ENCODE results near the gene UGT1A8.
"Not testable (repeated sequence)": the region's sequence is repeated elsewhere in the genome, so short reads cannot be mapped to it uniquely, and the experiment has no call there.

UGT1A8 gene

GRCh38 chr2:233643128-233643527 lies 25.7 kb downstream of the UGT1A8 start:
- CTCF ChIA-PET: no interaction called here
- peak; percentile 13 for TF ChIP-seq CTCF (IDR thresholded peaks at IDR 0.05; ENCODE audit: control extremely low read depth, extremely low read depth, low read depth, missing control alignments)
- POLR2A ChIA-PET: no interaction called here
- DNase-seq (ENCODE audit: extremely low spot score): no peak

- DNase-seq (ENCODE audit: extremely low spot score); CTCF ChIA-PET; POLR2A ChIA-PET: not testable (repeated sequence)
Measured at GRCh38 chr2:233646033-233646432, 28.6 kb downstream of the UGT1A8 start.

GRCh38 chr2:233650981-233651380 lies 33.5 kb downstream of the UGT1A8 start:
- ChIA-PET CTCF (no interaction called here), POLR2A (no interaction called here)
- no peak for TF ChIP-seq CTCF (IDR thresholded peaks at IDR 0.05; ENCODE audit: control extremely low read depth, extremely low read depth, low read depth, missing control alignments)
- DNase-seq (ENCODE audit: extremely low spot score): no peak

- no peak for TF ChIP-seq CTCF (IDR thresholded peaks at IDR 0.05; ENCODE audit: control extremely low read depth, extremely low read depth, low read depth, missing control alignments)
- POLR2A ChIA-PET: no interaction called here
- CTCF ChIA-PET: no interaction called here
- DNase-seq (ENCODE audit: extremely low spot score): no peak
Measured at GRCh38 chr2:233651430-233651829, 34.0 kb downstream of the UGT1A8 start.

GRCh38 chr2:233654501-233654900 lies 37.1 kb downstream of the UGT1A8 start:
- POLR2A ChIA-PET: no interaction called here
- no peak for TF ChIP-seq CTCF (IDR thresholded peaks at IDR 0.05; ENCODE audit: control extremely low read depth, extremely low read depth, low read depth, missing control alignments)
- CTCF ChIA-PET: no interaction called here
- no peak for DNase-seq (ENCODE audit: extremely low spot score)

GRCh38 chr2:233655043-233655442 lies 37.6 kb downstream of the UGT1A8 start:
- DNase-seq (ENCODE audit: extremely low spot score): no peak
- POLR2A ChIA-PET: no interaction called here
- no peak for TF ChIP-seq CTCF (IDR thresholded peaks at IDR 0.05; ENCODE audit: control extremely low read depth, extremely low read depth, low read depth, missing control alignments)
- CTCF ChIA-PET: no interaction called here

GRCh38 chr2:233655943-233656342 lies 38.5 kb downstream of the UGT1A8 start:
- POLR2A ChIA-PET; CTCF ChIA-PET; DNase-seq (ENCODE audit: extremely low spot score): not testable (repeated sequence)

GRCh38 chr2:233656443-233656842 lies 39.0 kb downstream of the UGT1A8 start:
- ChIA-PET POLR2A (no interaction called here), CTCF (no interaction called here)
- TF ChIP-seq CTCF (IDR thresholded peaks at IDR 0.05; ENCODE audit: control extremely low read depth, extremely low read depth, low read depth, missing control alignments): no peak
- no peak for DNase-seq (ENCODE audit: extremely low spot score)

All from GM10248 (cell line).